ENCODE measurements around the gene MRPL23. TPM values are rescaled to one million over a fixed set of nuclear protein-coding genes. Genes with fewer than 3 reads are reported as not detected.

Gene MRPL23
- total RNA-seq, 1 donor from 2014 or later, result 26.9 TPM

- FAIRE-seq, result no peak
Measured at GRCh38 chr11:1917523-1918435, 29.4 kb upstream of the MRPL23 start.

DNA sequence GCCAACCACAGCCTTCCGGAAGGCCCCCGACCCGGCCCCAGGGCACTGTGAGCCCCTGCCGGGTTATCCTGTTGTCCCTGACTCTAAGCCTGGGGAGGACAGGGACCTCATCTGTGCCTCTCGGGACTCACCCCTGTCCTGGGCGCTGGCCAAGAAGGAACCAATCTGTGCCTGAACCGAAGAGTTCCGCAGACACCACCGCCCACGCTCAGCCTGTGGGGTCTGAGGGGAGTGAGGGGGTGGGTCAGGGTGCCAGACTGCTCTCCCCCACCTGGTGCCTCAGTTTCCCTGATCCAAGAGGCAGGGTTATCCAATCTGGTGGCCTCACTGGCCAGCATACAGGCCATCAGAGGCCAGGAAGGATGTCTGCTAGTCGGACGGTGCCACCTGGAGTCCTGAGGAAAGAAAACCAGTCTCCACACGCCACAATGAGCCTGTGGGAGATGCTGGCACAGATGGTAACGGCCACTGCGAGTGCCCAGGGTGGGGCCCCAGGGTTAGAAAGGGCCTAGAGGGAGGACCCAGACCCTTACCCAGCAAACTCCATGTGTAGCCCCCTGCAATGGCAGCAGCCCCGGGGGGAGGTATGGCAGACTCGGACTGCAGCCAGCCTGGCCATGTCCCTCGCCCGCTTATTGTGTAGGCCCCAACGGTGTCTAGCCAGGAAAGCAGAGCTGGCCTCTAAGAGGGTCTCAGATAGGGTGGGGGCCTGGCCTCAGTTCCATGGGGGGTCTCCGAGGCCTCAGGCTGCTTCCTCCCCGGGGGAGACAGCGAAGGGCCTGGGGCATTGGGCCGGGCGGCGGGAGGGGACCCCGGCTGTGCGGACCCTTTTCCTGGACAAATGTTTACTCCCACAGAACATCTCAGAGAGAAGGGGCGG, 28.5 kb upstream of the MRPL23 start:
- DNase-seq (ENCODE audit: low read depth) (no peak), FAIRE-seq (no peak)
- TF ChIP-seq CTCF (IDR thresholded peaks at IDR 0.05; ENCODE audit: insufficient read depth, low read depth, low read length) (no peak), EZH2 (IDR thresholded peaks at IDR 0.05; ENCODE audit: insufficient read depth, low read length) (no peak)
- Mint-ChIP-seq H3K27ac (ENCODE audit: unreplicated experiment) (no peak overlapping the region), H3K4me3 (ENCODE audit: unreplicated experiment) (no peak overlapping the region), H3K4me1 (ENCODE audit: low read depth, unreplicated experiment) (peaks cover 4% of the 10 kb centered on the region), H3K27me3 (ENCODE audit: low read depth, unreplicated experiment) (peaks cover 12% of the 10 kb centered on the region), H3K9me3 (ENCODE audit: unreplicated experiment) (no peaks in the 10 kb centered on the region), H3K36me3 (ENCODE audit: low read depth, unreplicated experiment) (no peaks in the 10 kb centered on the region)
- Histone ChIP-seq H3K4me1 (ENCODE audit: insufficient read depth, low read length) (no peaks in the 10 kb centered on the region), H3K9ac (ENCODE audit: low read length) (no peak overlapping the region), H3K4me3 (ENCODE audit: insufficient read depth, low read depth, low read length) (no peak overlapping the region), H4K20me1 (ENCODE audit: insufficient read depth, low read length) (no peaks in the 10 kb centered on the region), H2AFZ (ENCODE audit: low read depth, low read length) (no peak overlapping the region), H3K36me3 (ENCODE audit: insufficient read depth, low read length) (no peaks in the 10 kb centered on the region), H3K27me3 (ENCODE audit: insufficient read depth, low read length) (peaks cover 2% of the 10 kb centered on the region), H3K79me2 (ENCODE audit: insufficient read depth, low read length) (no peaks in the 10 kb centered on the region), H3K9me3 (ENCODE audit: insufficient read depth, low read depth, low read length) (no peaks in the 10 kb centered on the region), H3K4me2 (ENCODE audit: low read length) (no peak overlapping the region), H3K27ac (ENCODE audit: low read depth, low read length) (no peak overlapping the region)

More at GRCh38 chr11:1917523-1918435, 29.4 kb upstream of the MRPL23 start:
- no peak overlapping the region for H3K9ac ChIP-seq (ENCODE audit: low read length)
- Mint-ChIP-seq H3K4me3 (ENCODE audit: unreplicated experiment) (no peak overlapping the region), H3K36me3 (ENCODE audit: low read depth, unreplicated experiment) (no peaks in the 10 kb centered on the region), H3K27ac (ENCODE audit: unreplicated experiment) (no peak overlapping the region), H3K27me3 (ENCODE audit: low read depth, unreplicated experiment) (peaks cover 11% of the 10 kb centered on the region), H3K9me3 (ENCODE audit: unreplicated experiment) (no peaks in the 10 kb centered on the region), H3K4me1 (ENCODE audit: low read depth, unreplicated experiment) (peaks cover 4% of the 10 kb centered on the region)
- H2AFZ ChIP-seq (ENCODE audit: low read depth, low read length), result no peak overlapping the region
- H3K4me1 ChIP-seq (ENCODE audit: insufficient read depth, low read length), result no peaks in the 10 kb centered on the region
- H3K27me3 ChIP-seq (ENCODE audit: insufficient read depth, low read length), result peaks cover 2% of the 10 kb centered on the region
- H3K9me3 ChIP-seq (ENCODE audit: insufficient read depth, low read depth, low read length), result no peaks in the 10 kb centered on the region
- no peak overlapping the region for H3K4me2 ChIP-seq (ENCODE audit: low read length)
- no peak overlapping the region for H3K4me3 ChIP-seq (ENCODE audit: insufficient read depth, low read depth, low read length)
- TF ChIP-seq EZH2 (IDR thresholded peaks at IDR 0.05; ENCODE audit: insufficient read depth, low read length), result no peak
- no peak for TF ChIP-seq CTCF (IDR thresholded peaks at IDR 0.05; ENCODE audit: insufficient read depth, low read depth, low read length)
- no peaks in the 10 kb centered on the region for H4K20me1 ChIP-seq (ENCODE audit: insufficient read depth, low read length)
- no peaks in the 10 kb centered on the region for H3K79me2 ChIP-seq (ENCODE audit: insufficient read depth, low read length)
- no peaks in the 10 kb centered on the region for H3K36me3 ChIP-seq (ENCODE audit: insufficient read depth, low read length)
- H3K27ac ChIP-seq (ENCODE audit: low read depth, low read length), result no peak overlapping the region
- DNase-seq (ENCODE audit: low read depth), result no peak

Data from astrocyte (in vitro differentiated cells and primary cell).